AG10803 (cell line): ENCODE data around the gene GPX6.
A peak's percentile ranks its signal among the peaks of the same experiment; 100 is the strongest.

Source experiments
- DNase-seq: peaks from one replicate; pipeline ENCODE4 v3.0.0; 2010; ENCODE audit warnings: low read depth
- H3K4me3 ChIP-seq: 2 replicates; pipeline ENCODE4 v1.5.1; 2011; ENCODE audit warnings: mild to moderate bottlenecking, low read length, control low read depth
- TF ChIP-seq, protein P1 (sequence below): conservative IDR thresholded peaks from 2 replicates; pipeline ENCODE4 v1.5.1; 2011; ENCODE audit warnings: mild to moderate bottlenecking, low read length, control low read depth, inconsistent platforms

The GPX6 gene

DNA sequence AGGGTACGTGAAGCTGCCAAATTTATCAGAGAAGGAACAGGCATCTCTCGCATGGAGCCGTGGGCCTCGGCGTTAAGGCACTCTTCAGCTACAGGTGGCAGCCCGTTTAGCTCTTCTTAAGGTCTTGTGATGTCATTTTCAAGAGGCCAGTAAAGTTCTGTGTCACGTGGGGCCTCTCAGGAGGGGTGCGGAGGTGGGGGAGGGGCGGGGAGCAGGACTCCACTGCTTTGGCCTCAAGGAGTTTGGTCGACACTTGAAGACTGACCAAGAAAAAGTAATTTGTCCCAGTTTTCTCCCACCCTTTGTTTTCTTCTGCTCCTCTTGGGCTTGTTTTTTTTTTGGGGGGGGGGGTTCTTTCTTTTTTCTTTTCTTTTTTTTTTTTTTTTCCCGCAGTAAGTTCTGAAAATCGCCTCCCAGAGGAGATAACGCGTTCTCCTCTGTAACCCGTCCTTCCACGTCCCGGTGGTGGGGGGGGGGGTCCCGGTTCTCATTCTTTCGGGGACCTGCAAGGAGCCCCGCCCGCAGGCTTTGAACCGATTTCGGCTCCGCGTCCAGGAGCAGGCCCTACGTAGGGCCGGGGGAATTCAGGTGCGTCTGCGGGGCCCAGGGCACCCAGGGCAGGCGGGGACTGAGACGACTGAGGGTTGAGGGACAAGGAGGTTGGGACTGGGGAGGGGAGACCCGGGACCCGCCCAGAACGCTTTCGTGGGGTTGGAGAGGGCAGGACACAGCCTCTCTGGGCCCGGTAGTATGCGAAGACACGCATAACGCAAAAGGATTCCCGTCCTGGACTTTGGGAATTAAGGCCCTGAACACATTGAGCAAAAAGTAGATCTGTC is 26.0 kb downstream of the GPX6 start:
- TF ChIP-seq, protein P1, sequence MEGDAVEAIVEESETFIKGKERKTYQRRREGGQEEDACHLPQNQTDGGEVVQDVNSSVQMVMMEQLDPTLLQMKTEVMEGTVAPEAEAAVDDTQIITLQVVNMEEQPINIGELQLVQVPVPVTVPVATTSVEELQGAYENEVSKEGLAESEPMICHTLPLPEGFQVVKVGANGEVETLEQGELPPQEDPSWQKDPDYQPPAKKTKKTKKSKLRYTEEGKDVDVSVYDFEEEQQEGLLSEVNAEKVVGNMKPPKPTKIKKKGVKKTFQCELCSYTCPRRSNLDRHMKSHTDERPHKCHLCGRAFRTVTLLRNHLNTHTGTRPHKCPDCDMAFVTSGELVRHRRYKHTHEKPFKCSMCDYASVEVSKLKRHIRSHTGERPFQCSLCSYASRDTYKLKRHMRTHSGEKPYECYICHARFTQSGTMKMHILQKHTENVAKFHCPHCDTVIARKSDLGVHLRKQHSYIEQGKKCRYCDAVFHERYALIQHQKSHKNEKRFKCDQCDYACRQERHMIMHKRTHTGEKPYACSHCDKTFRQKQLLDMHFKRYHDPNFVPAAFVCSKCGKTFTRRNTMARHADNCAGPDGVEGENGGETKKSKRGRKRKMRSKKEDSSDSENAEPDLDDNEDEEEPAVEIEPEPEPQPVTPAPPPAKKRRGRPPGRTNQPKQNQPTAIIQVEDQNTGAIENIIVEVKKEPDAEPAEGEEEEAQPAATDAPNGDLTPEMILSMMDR, result no peak
- peak; percentile 67 for DNase-seq
- H3K4me3 ChIP-seq, result peak overlapping the region; percentile 68

DNA sequence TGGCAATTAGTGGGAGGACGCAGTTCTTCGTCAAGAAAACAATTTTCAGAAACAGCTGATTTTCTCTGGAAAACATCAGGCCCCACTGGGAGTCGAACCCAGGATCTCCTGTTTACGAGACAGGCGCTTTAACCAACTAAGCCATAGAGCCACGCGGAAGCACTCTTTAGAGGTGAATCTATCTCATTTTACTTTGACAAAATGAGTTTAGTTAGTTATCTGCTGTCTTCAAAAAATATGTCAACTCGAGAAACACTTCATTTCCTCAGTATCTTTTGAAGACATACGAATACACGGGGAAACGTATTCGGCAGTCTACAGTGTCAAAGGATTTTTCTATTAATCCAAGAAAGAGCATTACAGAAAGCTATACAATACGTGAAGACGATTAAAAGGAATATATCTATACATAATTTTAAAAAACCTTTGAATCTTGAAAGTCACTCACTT is 26.7 kb downstream of the GPX6 start:
- TF ChIP-seq, protein P1, result no peak
- peak overlapping the region; percentile 68 for H3K4me3 ChIP-seq
- peak; percentile 73 for DNase-seq

DNA sequence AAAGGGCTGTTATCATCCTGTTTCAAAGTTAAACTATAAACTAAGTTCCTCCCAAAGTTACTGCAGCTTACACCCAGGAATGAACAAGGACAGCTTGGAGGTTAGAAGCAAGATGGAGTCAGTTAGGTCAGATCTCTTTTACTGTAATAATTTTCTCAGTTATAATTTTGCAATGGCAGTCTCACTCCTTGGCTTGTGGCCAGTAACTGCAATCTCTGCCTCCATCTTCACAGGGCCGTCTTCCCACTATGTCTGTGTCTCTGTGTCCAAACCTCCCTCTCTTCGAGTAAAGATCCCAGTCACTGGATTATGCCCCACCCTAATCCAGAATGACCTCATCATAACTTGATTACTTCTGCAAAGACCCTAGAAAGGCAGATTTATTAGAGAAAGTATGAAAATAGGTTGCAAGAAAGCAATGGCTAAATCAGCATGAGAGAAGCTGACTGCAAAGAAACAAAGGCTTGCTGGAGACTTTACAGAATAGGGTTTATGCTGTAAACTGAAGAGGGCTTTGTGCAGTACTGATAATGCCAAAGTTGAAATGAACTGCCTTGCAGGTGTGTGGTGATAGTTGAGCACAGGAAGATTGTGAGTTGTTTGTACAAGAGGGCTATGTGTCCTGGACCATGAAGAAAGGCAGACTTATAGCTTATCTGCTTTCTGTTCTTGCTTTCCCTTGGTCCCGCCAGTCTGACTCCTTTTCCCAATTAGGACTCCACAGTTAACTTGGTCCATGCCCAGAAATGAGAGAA is 28.4 kb downstream of the GPX6 start:
- no peak overlapping the region for H3K4me3 ChIP-seq
- no peak for DNase-seq
- TF ChIP-seq, protein P1, result no peak

DNA sequence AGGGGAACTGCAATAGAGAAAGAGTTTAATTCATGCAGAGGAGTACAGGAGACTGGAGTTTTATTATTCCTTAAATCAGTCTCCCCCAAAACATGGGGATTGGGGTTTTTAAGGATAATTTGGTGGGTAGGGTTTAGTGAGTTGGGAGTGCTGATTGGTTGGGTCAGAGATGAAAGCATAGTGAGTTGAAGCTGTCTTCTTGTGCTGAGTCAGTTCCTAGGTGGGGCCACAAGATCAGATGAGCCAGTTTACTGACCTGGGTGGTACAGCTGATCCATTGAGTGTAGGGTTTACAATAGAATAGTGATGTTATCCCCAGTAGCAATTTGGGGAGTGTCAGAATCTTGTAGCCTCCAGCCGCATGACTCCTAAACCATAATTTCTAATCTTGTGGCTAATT is 29.1 kb downstream of the GPX6 start:
- TF ChIP-seq, protein P1, result no peak
- H3K4me3 ChIP-seq, result no peak overlapping the region
- no peak for DNase-seq

DNA sequence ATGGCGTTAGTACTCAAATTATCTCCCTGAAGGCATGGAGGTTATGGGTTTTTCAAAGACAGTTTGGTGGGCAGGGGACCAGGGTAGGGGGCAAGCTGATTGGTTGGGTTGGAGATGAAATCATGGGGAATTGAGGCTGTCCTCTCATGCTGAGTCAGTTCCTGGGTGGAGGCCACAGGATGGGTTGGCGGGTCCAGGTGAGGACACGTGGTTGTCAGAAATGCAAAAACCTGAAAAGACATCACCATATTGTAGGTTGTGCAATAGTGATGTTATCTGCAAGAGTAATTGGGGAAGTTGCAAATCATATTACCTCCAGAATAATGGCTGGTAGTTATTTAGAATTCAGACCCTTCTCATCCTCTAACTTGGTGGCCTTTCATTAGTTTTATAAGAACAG is 30.1 kb downstream of the GPX6 start:
- no peak overlapping the region for H3K4me3 ChIP-seq
- TF ChIP-seq, protein P1, result no peak
- no peak for DNase-seq

DNA sequence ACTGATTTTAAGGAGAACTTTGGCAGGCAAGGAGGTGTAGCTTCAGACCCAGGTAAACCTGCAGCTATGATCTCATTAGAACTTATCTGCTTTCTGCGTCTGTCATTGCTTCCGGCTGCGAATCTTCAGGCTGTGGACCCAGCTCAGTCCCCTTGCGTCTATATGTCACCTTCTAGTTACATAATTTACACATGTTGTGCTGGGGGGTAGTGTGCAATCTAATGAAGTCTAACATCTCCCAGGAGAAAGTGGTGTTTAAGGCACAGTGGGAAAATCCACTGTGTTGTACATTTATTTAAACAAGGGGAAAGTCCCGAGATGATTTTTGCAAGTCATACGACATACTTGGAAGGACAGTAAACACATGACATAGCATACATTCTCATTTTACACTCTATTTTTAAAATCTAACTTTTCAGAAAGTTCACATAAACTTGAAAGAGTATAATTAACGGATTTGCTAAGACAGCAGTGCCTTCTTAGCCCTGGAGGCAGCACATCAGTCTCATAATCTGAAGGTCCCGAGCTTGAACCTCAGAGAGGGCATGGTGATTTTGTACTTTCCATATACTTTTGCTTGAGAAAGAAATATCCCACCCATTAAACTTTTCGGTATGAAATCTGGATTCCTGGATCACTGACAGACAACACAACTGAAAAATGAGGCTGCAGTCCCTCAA is 35.2 kb downstream of the GPX6 start:
- DNase-seq, result no peak

More for the DNA sequence above, 35.2 kb downstream of the GPX6 start:
- TF ChIP-seq, protein P1, result no peak
- no peak overlapping the region for H3K4me3 ChIP-seq
